DND-41 (cell line): ENCODE measurements around the gene CREBBP.

Experiments
- CTCF ChIP-seq: IDR thresholded peaks from 2 replicates; pipeline ENCODE4 v1.5.1; 2012; ENCODE audit warnings: borderline replicate concordance, low read length, moderate library complexity, mild to moderate bottlenecking; ENCODE audit not compliant: poor library complexity, severe bottlenecking; ENCODE audit errors: extremely low read depth
- EZH2 ChIP-seq: IDR thresholded peaks from 3 replicates; pipeline ENCODE4 v1.6.1; 2012; ENCODE audit warnings: borderline replicate concordance, low read depth, mild to moderate bottlenecking, moderate library complexity, low read length, inconsistent platforms; ENCODE audit not compliant: severe bottlenecking

GRCh38 chr16:3712861-3713372 is 167.6 kb downstream of the CREBBP start:
- TF ChIP-seq CTCF: no peak
- no peak for TF ChIP-seq EZH2
